GM12872 (cell line): ENCODE results near the gene POLR2F.

ENCODE experiments used
- TF ChIP-seq, protein P1 (sequence below): IDR thresholded peaks from 3 replicates; pipeline ENCODE4 v1.5.1; 2011; ENCODE audit warnings: low read depth, mild to moderate bottlenecking, low read length, moderate library complexity; ENCODE audit not compliant: insufficient read depth

The POLR2F gene

DNA sequence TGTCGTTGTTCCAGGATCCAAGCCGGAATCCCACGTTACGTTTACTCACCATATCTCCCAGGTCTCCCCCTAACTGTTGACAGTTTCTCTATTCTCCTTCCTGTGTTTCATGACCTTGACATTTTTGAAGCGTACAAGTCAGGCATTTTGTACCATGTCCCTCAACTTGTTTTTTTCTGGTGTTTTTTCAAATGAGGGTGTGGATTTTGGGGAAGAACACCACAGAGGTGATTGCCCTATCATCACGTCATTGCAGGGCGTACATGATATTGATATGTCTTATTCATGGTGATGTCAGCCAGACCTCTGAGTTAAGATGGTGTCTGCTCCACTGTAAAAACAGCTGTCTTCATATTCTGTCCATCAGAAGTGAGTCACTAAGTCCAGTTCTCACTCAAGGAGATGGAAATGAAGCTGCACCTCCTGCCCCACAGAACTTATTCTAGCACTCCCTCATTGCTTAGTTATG lies 59.1 kb downstream of the POLR2F start:
- TF ChIP-seq, protein P1, sequence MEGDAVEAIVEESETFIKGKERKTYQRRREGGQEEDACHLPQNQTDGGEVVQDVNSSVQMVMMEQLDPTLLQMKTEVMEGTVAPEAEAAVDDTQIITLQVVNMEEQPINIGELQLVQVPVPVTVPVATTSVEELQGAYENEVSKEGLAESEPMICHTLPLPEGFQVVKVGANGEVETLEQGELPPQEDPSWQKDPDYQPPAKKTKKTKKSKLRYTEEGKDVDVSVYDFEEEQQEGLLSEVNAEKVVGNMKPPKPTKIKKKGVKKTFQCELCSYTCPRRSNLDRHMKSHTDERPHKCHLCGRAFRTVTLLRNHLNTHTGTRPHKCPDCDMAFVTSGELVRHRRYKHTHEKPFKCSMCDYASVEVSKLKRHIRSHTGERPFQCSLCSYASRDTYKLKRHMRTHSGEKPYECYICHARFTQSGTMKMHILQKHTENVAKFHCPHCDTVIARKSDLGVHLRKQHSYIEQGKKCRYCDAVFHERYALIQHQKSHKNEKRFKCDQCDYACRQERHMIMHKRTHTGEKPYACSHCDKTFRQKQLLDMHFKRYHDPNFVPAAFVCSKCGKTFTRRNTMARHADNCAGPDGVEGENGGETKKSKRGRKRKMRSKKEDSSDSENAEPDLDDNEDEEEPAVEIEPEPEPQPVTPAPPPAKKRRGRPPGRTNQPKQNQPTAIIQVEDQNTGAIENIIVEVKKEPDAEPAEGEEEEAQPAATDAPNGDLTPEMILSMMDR, result no peak

DNA sequence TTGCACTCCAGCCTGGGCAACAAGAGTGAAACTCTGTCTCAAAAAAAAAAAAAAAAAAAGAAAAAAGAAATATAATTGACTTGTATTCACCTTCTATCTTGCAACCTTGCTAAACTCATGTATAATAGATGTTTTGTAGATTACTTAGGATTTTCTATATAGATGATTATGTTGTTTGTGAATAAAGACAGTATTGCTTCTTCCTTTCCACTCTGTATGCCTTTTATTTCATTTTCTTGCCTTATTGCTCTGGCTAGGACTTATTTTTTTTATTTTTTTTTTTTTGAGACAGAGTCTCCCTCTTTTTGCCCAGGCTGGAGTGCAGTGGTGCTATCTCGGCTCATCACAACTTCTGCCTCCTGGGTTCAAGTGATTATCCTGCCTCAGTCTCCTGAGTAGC lies 60.6 kb downstream of the POLR2F start:
- TF ChIP-seq, protein P1, result no peak

DNA sequence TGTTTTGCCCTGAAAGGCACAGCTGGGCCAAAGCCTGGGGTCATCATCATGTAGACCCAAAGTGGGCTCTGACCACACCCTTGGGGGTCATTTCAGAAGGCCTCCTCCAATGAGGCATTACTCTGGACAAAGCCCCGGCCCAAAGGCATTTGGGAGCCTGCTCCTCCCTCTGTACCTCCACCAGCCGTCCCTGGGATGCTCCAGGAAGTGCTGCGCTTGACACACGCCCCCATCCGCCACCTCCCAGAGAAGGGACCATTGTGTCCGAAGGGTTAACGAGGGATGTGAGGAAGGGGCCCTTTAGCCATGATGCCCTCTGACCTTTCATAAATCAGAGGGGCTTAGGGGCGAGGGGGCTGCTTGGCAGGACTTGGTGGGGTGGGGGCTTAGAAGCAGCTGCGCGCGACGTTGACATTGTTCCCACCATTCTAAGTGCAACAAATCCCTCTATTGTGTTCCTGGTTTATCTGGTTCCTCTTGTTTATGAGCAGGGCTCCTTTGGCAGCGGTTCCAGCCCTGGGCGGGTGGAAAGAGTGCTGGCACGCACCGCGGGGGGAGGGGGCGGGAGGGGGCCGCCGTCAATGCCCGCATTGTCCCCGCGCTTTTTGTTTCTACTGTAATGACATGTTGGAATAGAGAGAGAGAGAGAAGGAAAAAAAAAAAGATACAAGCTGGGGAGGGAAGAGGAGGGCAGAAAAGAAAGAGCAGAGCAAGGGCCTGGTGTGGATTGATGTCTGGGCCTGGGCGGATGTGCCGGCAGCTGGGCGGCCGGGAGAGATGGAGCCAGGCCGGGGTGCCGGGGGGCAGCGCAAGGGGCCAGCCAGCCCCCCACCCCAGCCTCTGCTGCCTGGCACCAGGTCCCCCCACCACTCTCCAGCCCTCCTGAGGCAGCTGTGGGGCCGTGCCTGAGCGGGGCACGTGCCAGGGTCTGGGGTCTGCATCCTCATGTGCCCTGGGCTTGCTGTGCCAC lies 63.0 kb downstream of the POLR2F start:
- TF ChIP-seq, protein P1, result no peak

DNA sequence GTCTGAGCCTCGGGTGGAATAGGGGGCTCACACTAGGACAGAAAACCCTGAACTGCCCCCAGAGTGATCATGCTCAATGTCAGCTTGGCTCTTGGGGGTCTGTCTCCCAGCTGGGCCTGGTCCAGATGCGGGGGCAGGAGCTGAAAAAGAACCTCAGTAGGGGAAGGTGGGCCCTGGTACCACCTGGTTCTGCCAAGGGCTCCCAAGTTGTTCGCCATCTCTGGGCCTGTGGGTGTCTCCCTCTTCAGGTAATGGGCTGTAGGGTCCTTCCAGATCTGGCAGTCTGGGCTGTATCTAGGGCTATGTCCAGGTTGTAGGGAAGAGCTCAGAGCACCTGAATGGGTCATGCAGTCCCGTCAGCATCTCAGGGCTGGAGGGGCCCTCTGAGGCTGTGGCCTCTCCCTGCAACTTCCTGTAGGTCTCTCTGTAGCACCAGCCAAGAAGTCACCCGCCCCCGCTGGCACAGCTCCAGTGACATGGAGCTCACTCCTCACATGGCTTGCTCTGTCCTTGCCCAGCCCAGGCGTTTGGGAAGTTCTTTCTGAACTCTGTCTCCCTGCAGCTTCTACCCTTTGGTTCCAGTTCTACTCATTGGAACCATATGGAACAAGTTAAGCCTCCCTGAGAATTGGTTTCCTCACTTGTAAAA lies 63.9 kb downstream of the POLR2F start:
- TF ChIP-seq, protein P1, result no peak

DNA sequence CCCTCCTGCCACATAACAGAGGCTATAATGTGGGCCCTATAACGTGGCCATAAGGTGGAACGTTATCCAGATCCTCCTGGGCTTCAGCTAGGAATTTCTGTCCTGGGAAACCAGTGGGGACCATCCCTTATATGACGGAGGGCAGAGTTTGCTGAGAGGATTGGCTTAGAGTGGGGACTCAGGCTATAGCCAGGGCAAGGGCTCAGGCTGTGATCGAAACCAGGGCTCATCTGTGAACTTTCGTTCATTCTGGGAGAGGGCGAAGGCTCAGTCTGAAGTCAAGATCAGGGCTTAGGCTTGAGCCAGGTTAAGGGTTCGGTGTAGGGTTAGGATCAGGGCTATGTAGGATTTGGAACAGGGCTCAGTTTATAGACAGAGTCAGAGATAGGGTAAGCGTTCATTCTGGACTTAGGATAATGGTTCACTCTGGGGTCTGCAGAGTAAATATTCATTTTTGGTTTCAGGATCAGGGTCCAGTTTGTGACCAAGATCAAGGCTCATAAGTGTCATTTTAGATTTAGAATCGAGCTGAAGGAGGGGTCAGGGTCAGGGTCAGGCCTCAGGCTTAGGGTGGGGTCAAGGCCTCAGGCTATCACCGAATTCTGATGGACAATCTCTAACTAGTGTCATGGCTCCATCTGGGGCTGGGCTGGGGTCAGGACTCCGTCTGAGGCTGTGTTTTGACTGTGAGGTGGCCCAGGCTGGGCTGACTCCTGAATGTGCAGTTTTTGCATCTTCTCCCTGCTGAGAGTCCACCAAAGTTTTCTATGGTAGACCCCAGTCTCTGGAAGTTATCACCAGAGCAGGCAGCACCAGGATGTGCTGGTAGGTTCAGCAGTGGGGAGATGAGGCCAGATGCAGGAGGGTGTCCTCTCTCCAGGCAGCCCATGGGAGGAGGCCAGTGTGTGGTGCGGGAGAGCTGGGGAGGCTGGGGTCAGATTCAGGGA lies 64.7 kb downstream of the POLR2F start:
- TF ChIP-seq, protein P1, result no peak
